Activated CD4-positive, alpha-beta T cell treated with anti-CD3 and anti-CD28 coated beads, Interleukin-2, amount 10 ng/mL, durations not matched to agents 7 days and 5 days (primary cell): ENCODE results near the gene MYO1F. TPM values are rescaled to one million over a fixed set of nuclear protein-coding genes. Genes with fewer than 3 reads are reported as not detected.
A peak's percentile ranks its signal among the peaks of the same experiment; 100 is the strongest.

ENCODE experiments used
- CTCF ChIA-PET: fragments of 350-600 bp; sonication (Branson Sonifier 250); formaldehyde crosslinking; loops from one replicate; lab custom pipeline; 2021; ENCODE audit warnings: antibody characterized with exemption; lab: Charles Lee
- POLR2A ChIA-PET: fragments of 350-600 bp; sonication (Branson Sonifier 250); formaldehyde crosslinking; loops from one replicate; lab custom pipeline; 2021; ENCODE audit warnings: antibody characterized with exemption; lab: Charles Lee
- DNase-seq: peaks from one replicate; pipeline ENCODE4 v3.0.0-alpha.2; 2020
- H3K27ac Mint-ChIP-seq: one replicate; pipeline ENCODE4 v1.8.0; 2021; ENCODE audit warnings: mild to moderate bottlenecking, moderate library complexity, mixed read lengths
- H3K27me3 Mint-ChIP-seq: one replicate; pipeline ENCODE4 v1.8.0; 2021; ENCODE audit warnings: mixed read lengths
- H3K36me3 Mint-ChIP-seq: one replicate; pipeline ENCODE4 v1.8.0; 2021; ENCODE audit warnings: low read depth, mixed read lengths
- H3K4me1 Mint-ChIP-seq: one replicate; pipeline ENCODE4 v1.8.0; 2021; ENCODE audit warnings: mixed read lengths
- H3K4me3 Mint-ChIP-seq: one replicate; pipeline ENCODE4 v1.8.0; 2021; ENCODE audit warnings: mild to moderate bottlenecking, moderate library complexity, mixed read lengths
- H3K9me3 Mint-ChIP-seq: one replicate; pipeline ENCODE4 v1.8.0; 2021; ENCODE audit warnings: mixed read lengths
- total RNA-seq, 2 experiments: library from RNA; stranded (reverse); gene quantifications; one replicate each; pipeline ENCODE4 v1.2.3, GENCODE V29; 2021

The MYO1F gene
- total RNA-seq, 2 experiments from 2014 or later, result 359 to 366 TPM

- peaks cover 75% of the 10 kb centered on the region for H3K4me1 Mint-ChIP-seq
- no peak overlapping the region for H3K4me3 Mint-ChIP-seq
- no peak for DNase-seq
- peak overlapping the region; percentile 67 for H3K27ac Mint-ChIP-seq
- POLR2A ChIA-PET, result no interaction called here
- peaks cover 65% of the 10 kb centered on the region for H3K36me3 Mint-ChIP-seq
- H3K9me3 Mint-ChIP-seq, result no peaks in the 10 kb centered on the region
- CTCF ChIA-PET, result interaction anchor here (0.7 to 1.3 kb wide), 5 partner anchors 14 to 134 kb away, joined by 3 to 4 read pairs (median 4); partner anchors contain the start of gene MARCHF2
- H3K27me3 Mint-ChIP-seq, result no peaks in the 10 kb centered on the region
Measured at GRCh38 chr19:8481201-8481600, 96.0 kb downstream of the MYO1F start.

- DNase-seq, result no peak
- H3K36me3 Mint-ChIP-seq, result peaks cover 71% of the 10 kb centered on the region
- H3K27me3 Mint-ChIP-seq, result no peaks in the 10 kb centered on the region
- H3K4me3 Mint-ChIP-seq, result peak overlapping the region; percentile 20
- no peaks in the 10 kb centered on the region for H3K9me3 Mint-ChIP-seq
- ChIA-PET POLR2A (no interaction called here), CTCF (interaction anchor here (1.2 to 1.6 kb wide), 3 partner anchors 20 to 102 kb away, joined by 3 to 4 read pairs (median 3); no protein-coding TSS in a partner anchor)
- H3K4me1 Mint-ChIP-seq, result peaks cover 81% of the 10 kb centered on the region
- H3K27ac Mint-ChIP-seq, result peak overlapping the region; percentile 74
Measured at GRCh38 chr19:8478598-8478997, 98.6 kb downstream of the MYO1F start.

GRCh38 chr19:8477889-8478288 lies 99.4 kb downstream of the MYO1F start:
- DNase-seq, result no peak
- H3K36me3 Mint-ChIP-seq, result peaks cover 73% of the 10 kb centered on the region
- H3K27me3 Mint-ChIP-seq, result no peaks in the 10 kb centered on the region
- peak overlapping the region; percentile 74 for H3K27ac Mint-ChIP-seq
- ChIA-PET POLR2A (no interaction called here), CTCF (interaction anchor here (1.2 to 1.5 kb wide), 2 partner anchors 20 to 103 kb away, joined by 3 to 4 read pairs; no protein-coding TSS in a partner anchor)
- peak overlapping the region; percentile 10 for H3K4me3 Mint-ChIP-seq
- peaks cover 85% of the 10 kb centered on the region for H3K4me1 Mint-ChIP-seq
- H3K9me3 Mint-ChIP-seq, result no peaks in the 10 kb centered on the region

GRCh38 chr19:8476524-8476923 lies 100.7 kb downstream of the MYO1F start:
- ChIA-PET POLR2A (no interaction called here), CTCF (interaction anchor here (1.1 kb wide), 1 partner anchor 14 kb away, joined by 4 read pairs; no protein-coding TSS in a partner anchor)
- Mint-ChIP-seq H3K4me1 (peaks cover 82% of the 10 kb centered on the region), H3K36me3 (peaks cover 74% of the 10 kb centered on the region), H3K9me3 (no peaks in the 10 kb centered on the region), H3K4me3 (no peak overlapping the region), H3K27ac (no peak overlapping the region), H3K27me3 (no peaks in the 10 kb centered on the region)
- DNase-seq, result no peak

- no peaks in the 10 kb centered on the region for H3K9me3 Mint-ChIP-seq
- no peak overlapping the region for H3K4me3 Mint-ChIP-seq
- POLR2A ChIA-PET, result no interaction called here
- peaks cover 82% of the 10 kb centered on the region for H3K4me1 Mint-ChIP-seq
- no peak overlapping the region for H3K27ac Mint-ChIP-seq
- no peaks in the 10 kb centered on the region for H3K27me3 Mint-ChIP-seq
- DNase-seq, result no peak
- CTCF ChIA-PET, result interaction anchor here (0.6 kb wide), 1 partner anchor 671 kb away, joined by 3 read pairs; no protein-coding TSS in a partner anchor
- H3K36me3 Mint-ChIP-seq, result peaks cover 76% of the 10 kb centered on the region
Measured at GRCh38 chr19:8475005-8475404, 102.2 kb downstream of the MYO1F start.

- CTCF ChIA-PET, result interaction anchor here (0.6 to 1.0 kb wide), 3 partner anchors 47 to 979 kb away, joined by 3 read pairs; no protein-coding TSS in a partner anchor
- DNase-seq, result no peak
- POLR2A ChIA-PET, result no interaction called here
- Mint-ChIP-seq H3K27ac (peak overlapping the region; percentile 61), H3K9me3 (no peaks in the 10 kb centered on the region), H3K4me3 (peak overlapping the region; percentile 12), H3K27me3 (no peaks in the 10 kb centered on the region), H3K36me3 (peaks cover 82% of the 10 kb centered on the region), H3K4me1 (peaks cover 87% of the 10 kb centered on the region)
Measured at GRCh38 chr19:8473648-8474476, 103.4 kb downstream of the MYO1F start.

Other genes starting within 250 kb of the MYO1F start
- 1 to 10 TPM; 1.3 to 2.7 TPM for gene KANK3, start 234.2 kb downstream of the MYO1F start, total RNA-seq
- gene ANGPTL4, start 213.3 kb downstream of the MYO1F start, total RNA-seq, result not detected
- gene RAB11B, start 187.1 kb downstream of the MYO1F start, total RNA-seq, result 100 to 1,000 TPM; 104 to 107 TPM
- gene MARCHF2, start 164.1 kb downstream of the MYO1F start, total RNA-seq, result 10 to 100 TPM; 26.4 to 29.0 TPM
- 100 to 1,000 TPM; 248 to 265 TPM for gene HNRNPM, start 132.5 kb downstream of the MYO1F start, total RNA-seq
- 1 to 10 TPM; 3.8 to 6.7 TPM for gene PRAM1, start 74.8 kb downstream of the MYO1F start, total RNA-seq
- 10 to 100 TPM; 46.8 to 47.3 TPM for gene ZNF414, start 63.3 kb downstream of the MYO1F start, total RNA-seq
- gene ADAMTS10, start 33.3 kb upstream of the MYO1F start, total RNA-seq, result 10 to 100 TPM; 10.6 to 15.3 TPM
- gene NFILZ, start 53.2 kb upstream of the MYO1F start, total RNA-seq, result not detected
- not detected for gene ACTL9, start 121.4 kb upstream of the MYO1F start, total RNA-seq
- not detected for gene OR2Z1, start 144.2 kb upstream of the MYO1F start, total RNA-seq